Heart right ventricle (tissue), 16 donors: ENCODE measurements around the gene TRABD2B. TPM values are rescaled to one million over a fixed set of nuclear protein-coding genes. Genes with fewer than 3 reads are reported as not detected.

Experiments used
- ATAC-seq, 8 donors: fragments of 200-7000 bp; cut with Tn5 transposase; one replicate each; pipeline ENCODE4 v1.9.1; 2020; ENCODE audit warnings: mild to moderate bottlenecking in 8 of 8, moderate library complexity in 8 of 8, moderate number of reproducible peaks in 1 of 8
- DNase-seq, 2 donors: peaks; one replicate each; pipeline ENCODE4 v3.0.0-alpha.2; 2020
- H3K27ac ChIP-seq, 10 donors: fragments of 200-600 bp; sonication (generic) in 2 of 10; one replicate each; pipeline versions ENCODE4 v1.5.0 to v1.8.0; 2020 to 2022; ENCODE audit warnings: mild to moderate bottlenecking in 3 of 10
- H3K27me3 ChIP-seq, 7 donors: fragments of 200-600 bp; one replicate each; pipeline ENCODE4 v1.8.0; 2021 to 2022; ENCODE audit warnings: mild to moderate bottlenecking in 2 of 7
- H3K36me3 ChIP-seq, 9 donors: fragments of 200-600 bp; sonication (generic) in 1 of 9; one replicate each; pipeline versions ENCODE4 v1.5.0 to v1.8.0; 2020 to 2022; ENCODE audit warnings: mild to moderate bottlenecking in 2 of 9
- H3K4me1 ChIP-seq, 9 donors: fragments of 200-600 bp; sonication (generic) in 1 of 9; one replicate each; pipeline versions ENCODE4 v1.5.0 to v1.8.0; 2020 to 2022; ENCODE audit warnings: mild to moderate bottlenecking in 4 of 9
- H3K4me3 ChIP-seq, 10 donors: fragments of 200-600 bp; sonication (generic) in 2 of 10; one replicate each; pipeline versions ENCODE4 v1.5.0 to v1.8.0; 2020 to 2022; ENCODE audit warnings: mild to moderate bottlenecking in 7 of 10, moderate library complexity in 2 of 10
- H3K9me3 ChIP-seq, 11 donors: fragments of 200-600 bp in 10 of 11; sonication (generic) in 2 of 11; one replicate each; pipeline versions ENCODE4 v1.5.0 to v1.8.0; 2013 to 2022; ENCODE audit warnings: mild to moderate bottlenecking in 2 of 11, control low read depth in 1 of 11, moderate library complexity in 1 of 11
- CTCF ChIP-seq, 9 donors: fragments of 200-600 bp; sonication (generic) in 2 of 9; IDR thresholded peaks; one replicate each; pipeline versions ENCODE4 v1.5.0 to v1.8.0; 2021 to 2022; ENCODE audit warnings: antibody characterized with exemption in 9 of 9, mild to moderate bottlenecking in 5 of 9, moderate library complexity in 1 of 9
- WGBS, 2 donors: extraction: QIAGEN DNeasy Blood & Tissue Kit; methylation state at CpG; one replicate each; pipeline ENCODE4 v1.1.7; 2013; ENCODE audit warnings: inconsistent platforms in 1 of 2; 5-methylcytosine and 5-hydroxymethylcytosine counted together
- intact Hi-C, 10 donors: fragments of 100-400 bp; cut with DNase I; formaldehyde crosslinking; loops; one replicate each; pipeline versions ENCODE4 v1.11.1 to v1.14.2; 2022
- polyA plus RNA-seq, 2 donors: library from polyadenylated mRNA; stranded (reverse); fragments of 200-250 nt; gene quantifications; one replicate each; pipeline ENCODE4 v1.2.3, GENCODE V29; 2013
- total RNA-seq, 10 donors: library from RNA; stranded (reverse); fragmentation: NEBNext Ultra II Directional in 3 of 10; extraction: Animal tissue kit (Norgen Biotek cat#: 25700) in 3 of 10; gene quantifications; one replicate each; pipeline versions ENCODE4 v1.2.1 to v1.2.4, GENCODE V29; 2021 to 2023
- donor health status: Arrhythmogenic right ventricular cardiomyopathy.
- donor health status: ischemic (EF 13 %, LVEDD 7.1; RV severe dilation, severe dysfunction).
- donor health status: healthy with polysubstance abuse.
- donor health status: DM: no; HTN: yes; CAD: no.
- donor health status: DM: no; HTN: no; CAD: no.
- donor health status: ischemic (EF 25% LVEDD 6.9; RV normal size, moderate dysfunction).
- donor health status: ischemic (EF 25% LVEDD 5.7; RV mildly dilated, moderate dysfunction).
- donor health status: healthy.
- donor health status: DM: yes; HTN: yes; CAD: no.
- donor health status: Ischemic cardiomyopathy.
- donor health status: ischemic (EF 35%, LVEDD 5.7; RV mildly dilated, moderate dysfunction).
- donor health status: nonischemic (EF 11% LVEDD 7.7; RV severe dilation, severe dysfunction).
- donor health status: DM: yes; HTN: yes; CAD: no.
- donor health status: PGD.
- donor health status: ischemic (EF 29% LVEDD 5.4; RV normal size, mild dysfunction).
- donor health status: nonischemic (EF 23%, LVEDD 6.1; RV moderate dilation, normal function).

The TRABD2B gene
- total and polyA plus RNA-seq, 12 donors: 0.21 to 1.1 (median 0.53) TPM

GRCh38 chr1:47755101-47755990, 241.8 kb downstream of the TRABD2B start:
- peaks cover 0 to 8% (median 0%) of the 10 kb centered on the region in 7 donors for H3K27me3 ChIP-seq
- WGBS, 2 donors: 85 to 91% methylated on average over 8 of the region's 8 CpGs
- peaks cover 0 to 8% (median 0%) of the 10 kb centered on the region in 9 donors for H3K4me1 ChIP-seq
- no peak overlapping the region for H3K27ac ChIP-seq
- intact Hi-C loops: no loop called here
- DNase-seq (no peak), ATAC-seq (no peak)
- TF ChIP-seq CTCF (IDR thresholded peaks at IDR 0.05): peak in 8 of 9 donors; percentile 15 to 64 (median 36)
- no peaks in the 10 kb centered on the region for H3K36me3 ChIP-seq
- H3K9me3 ChIP-seq: no peaks in the 10 kb centered on the region
- no peak overlapping the region for H3K4me3 ChIP-seq

GRCh38 chr1:47754221-47754620, 243.0 kb downstream of the TRABD2B start:
- DNase-seq (no peak), ATAC-seq (no peak)
- intact Hi-C loops: no loop called here
- H3K4me3 ChIP-seq: no peak overlapping the region
- WGBS, 2 donors: 87 to 92% methylated on average over 6 of the region's 6 CpGs
- H3K36me3 ChIP-seq: no peaks in the 10 kb centered on the region
- no peak for TF ChIP-seq CTCF (IDR thresholded peaks at IDR 0.05)
- H3K27ac ChIP-seq: no peak overlapping the region
- H3K4me1 ChIP-seq: peaks cover 0 to 8% (median 0%) of the 10 kb centered on the region in 9 donors
- peaks cover 0 to 8% (median 0%) of the 10 kb centered on the region in 7 donors for H3K27me3 ChIP-seq
- H3K9me3 ChIP-seq: no peaks in the 10 kb centered on the region

- 86 to 88% methylated on average over 1 of the region's 1 CpG for WGBS, 2 donors
Measured at GRCh38 chr1:47753808-47754207, 243.4 kb downstream of the TRABD2B start.

GRCh38 chr1:47752559-47752958, 244.6 kb downstream of the TRABD2B start:
- DNase-seq (no peak), ATAC-seq (no peak)
- TF ChIP-seq CTCF (IDR thresholded peaks at IDR 0.05): no peak
- Histone ChIP-seq H3K9me3 (no peaks in the 10 kb centered on the region), H3K36me3 (no peaks in the 10 kb centered on the region), H3K4me3 (no peak overlapping the region), H3K4me1 (peaks cover 0 to 8% (median 0%) of the 10 kb centered on the region in 9 donors), H3K27me3 (peaks cover 0 to 11% (median 0%) of the 10 kb centered on the region in 7 donors), H3K27ac (no peak overlapping the region)
- 92% methylated on average over 12 of the region's 12 CpGs for WGBS, 2 donors
- intact Hi-C loops: no loop called here

More at GRCh38 chr1:47753808-47754207, 243.4 kb downstream of the TRABD2B start:
- intact Hi-C loops: no loop called here
- TF ChIP-seq CTCF (IDR thresholded peaks at IDR 0.05): no peak
- Histone ChIP-seq H3K9me3 (no peaks in the 10 kb centered on the region), H3K4me3 (no peak overlapping the region), H3K27me3 (peaks cover 0 to 10% (median 0%) of the 10 kb centered on the region in 7 donors), H3K36me3 (no peaks in the 10 kb centered on the region), H3K27ac (no peak overlapping the region), H3K4me1 (peaks cover 0 to 8% (median 0%) of the 10 kb centered on the region in 9 donors)
- ATAC-seq (no peak), DNase-seq (no peak)
